NCI-H510A treated with DMSO at 0.1 percent for 48 hours (cell line): ENCODE results near the gene IFNG-AS1.
A peak's percentile ranks its signal among the peaks of the same experiment; 100 is the strongest.

ENCODE experiments used
- DNase-seq: peaks from one replicate; lab custom pipeline; 2025; lab: John Stamatoyannopoulos, UW

IFNG-AS1 gene

GRCh38 chr12:67994046-67994445 is 4.8 kb downstream of the IFNG-AS1 start:
- DNase-seq, result no peak

- DNase-seq, result no peak
Observed at GRCh38 chr12:67996347-67996746, 7.1 kb downstream of the IFNG-AS1 start.

DNA sequence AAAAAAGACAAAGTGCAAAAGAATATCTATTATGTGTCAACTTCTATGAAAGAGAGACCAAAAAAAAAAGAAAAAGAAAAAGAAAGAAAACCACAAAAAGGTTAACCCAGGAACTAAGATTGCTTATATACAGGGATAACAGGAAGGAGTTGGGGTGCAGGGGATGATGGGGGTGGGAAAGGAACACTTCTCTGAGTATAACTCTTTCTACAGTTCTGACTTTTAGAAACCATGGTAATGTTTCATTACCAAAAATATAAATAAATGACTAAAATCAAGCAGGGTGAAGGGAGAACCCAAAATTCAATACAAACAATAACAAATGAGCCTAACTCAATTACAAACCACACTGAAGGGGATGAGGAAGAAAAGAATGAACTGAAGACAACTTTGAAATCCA is 9.1 kb downstream of the IFNG-AS1 start:
- no peak for DNase-seq

DNA sequence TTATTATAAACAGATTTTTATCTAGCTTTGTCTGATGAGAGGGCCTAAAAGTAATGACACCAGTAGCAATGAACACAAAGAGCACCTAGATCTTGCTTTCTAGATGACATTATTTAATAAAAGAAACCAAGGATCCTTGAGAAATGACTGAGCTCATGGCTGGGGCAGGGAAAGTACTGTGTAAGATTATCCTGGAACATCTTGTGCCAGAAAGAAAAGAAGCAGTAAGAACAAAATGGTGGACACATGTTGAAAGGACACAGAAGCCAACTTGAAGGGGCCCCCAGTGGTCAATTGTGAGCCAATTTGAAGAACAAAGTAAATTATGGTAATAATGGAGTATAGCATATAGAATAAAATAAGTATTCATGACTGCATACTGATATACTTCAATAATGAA is 10.0 kb downstream of the IFNG-AS1 start:
- no peak for DNase-seq

GRCh38 chr12:68001486-68002466 is 12.5 kb downstream of the IFNG-AS1 start:
- DNase-seq, result peak; percentile 12

- DNase-seq, result no peak
Observed at GRCh38 chr12:68003777-68004176, 14.5 kb downstream of the IFNG-AS1 start.

DNA sequence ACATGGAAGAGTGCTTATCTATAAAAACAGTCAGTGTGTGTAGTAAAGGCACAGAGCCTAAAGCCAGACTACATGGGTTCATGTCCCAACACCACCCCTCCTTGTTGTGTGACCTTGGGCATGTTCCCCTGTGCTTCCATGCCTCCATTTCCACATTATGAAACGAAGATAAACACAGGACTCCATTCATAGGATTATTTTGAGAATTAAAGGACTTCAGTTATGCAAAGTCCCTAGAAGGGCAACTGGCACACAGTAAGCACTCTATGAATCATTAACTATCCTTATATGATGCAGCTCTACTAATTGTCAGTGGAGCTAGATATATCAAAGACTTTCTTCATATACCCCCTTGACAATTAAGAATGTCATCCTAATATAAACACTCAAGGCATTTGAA is 17.8 kb downstream of the IFNG-AS1 start:
- DNase-seq, result no peak

- DNase-seq, result no peak
Observed at GRCh38 chr12:68007466-68007865, 18.2 kb downstream of the IFNG-AS1 start.

DNA sequence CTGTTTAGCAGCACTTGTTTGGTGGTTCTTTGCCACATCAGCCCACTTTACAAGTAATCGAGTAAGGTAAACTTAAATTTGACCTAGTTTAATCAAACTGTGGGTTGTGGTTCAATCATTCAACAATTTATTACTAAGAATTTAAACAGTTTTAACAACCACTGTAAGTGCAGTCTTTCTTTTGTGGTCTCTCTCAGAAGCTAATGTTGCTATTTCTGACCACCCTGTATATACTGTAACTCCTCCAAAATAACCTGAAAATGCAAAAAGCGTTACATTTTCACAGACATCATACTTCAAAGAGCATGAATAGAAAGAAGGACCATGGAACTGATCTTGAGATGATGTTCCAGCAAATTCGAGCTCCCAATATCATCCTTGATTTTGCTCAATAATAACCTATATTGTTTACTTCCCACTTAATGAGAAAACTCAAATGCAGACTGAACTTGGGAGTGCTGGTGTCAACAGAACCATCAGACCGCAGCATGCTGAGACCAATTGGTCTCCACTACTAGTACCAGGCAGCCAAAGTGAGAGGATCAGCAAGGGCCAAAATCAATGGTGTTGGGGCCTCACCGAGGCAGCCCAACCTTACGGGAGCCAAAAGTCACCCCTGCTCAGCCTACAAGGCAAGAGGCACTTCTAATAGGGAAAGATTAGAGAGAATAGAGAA is 22.1 kb downstream of the IFNG-AS1 start:
- DNase-seq, result no peak

- DNase-seq, result no peak
Observed at GRCh38 chr12:68011882-68012207, 22.6 kb downstream of the IFNG-AS1 start.

GRCh38 chr12:68012712-68013111 is 23.5 kb downstream of the IFNG-AS1 start:
- no peak for DNase-seq

GRCh38 chr12:68013181-68013580 is 23.9 kb downstream of the IFNG-AS1 start:
- DNase-seq, result no peak

DNA sequence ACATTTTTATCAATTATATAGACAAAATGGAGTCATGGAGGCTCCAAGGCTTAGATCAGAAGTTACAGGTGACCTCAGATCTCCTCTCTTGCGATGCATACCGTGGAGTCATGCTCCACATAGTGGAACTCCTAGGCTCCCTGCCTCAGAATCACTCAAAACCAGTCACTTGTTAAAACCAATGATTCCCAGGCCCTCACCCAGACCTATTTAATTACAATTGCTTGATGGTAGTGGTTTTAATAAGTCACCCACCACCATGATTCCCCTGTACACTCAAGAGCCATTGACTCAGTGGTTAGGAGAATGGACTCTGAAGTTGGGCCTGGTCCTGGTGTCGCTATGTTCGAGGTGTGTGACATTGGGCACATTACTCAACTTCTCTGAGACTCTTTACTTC is 26.9 kb downstream of the IFNG-AS1 start:
- no peak for DNase-seq

DNA sequence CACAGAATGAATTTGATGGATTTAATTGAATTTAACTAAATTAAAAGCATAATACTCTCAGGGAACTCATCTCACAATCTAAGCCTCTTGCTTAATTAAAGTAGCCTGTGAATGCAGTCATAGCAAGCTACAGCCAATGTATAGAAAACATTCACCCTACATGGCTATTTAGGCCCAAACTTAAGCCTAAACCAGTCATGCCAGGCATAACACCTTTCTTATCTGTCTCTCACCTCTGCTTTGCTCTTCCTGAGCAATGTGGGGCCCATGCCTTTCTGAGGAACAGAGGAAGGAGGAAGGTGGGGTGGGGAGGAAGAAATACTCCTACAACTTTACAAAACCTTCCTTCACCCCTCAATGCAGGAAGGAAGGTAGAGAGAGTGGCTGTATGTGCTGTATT is 29.1 kb downstream of the IFNG-AS1 start:
- DNase-seq, result no peak

- DNase-seq, result no peak
Observed at GRCh38 chr12:68020049-68020448, 30.8 kb downstream of the IFNG-AS1 start.

- no peak for DNase-seq
Observed at GRCh38 chr12:68020699-68021098, 31.5 kb downstream of the IFNG-AS1 start.

GRCh38 chr12:68028647-68029046 is 39.4 kb downstream of the IFNG-AS1 start:
- no peak for DNase-seq

DNA sequence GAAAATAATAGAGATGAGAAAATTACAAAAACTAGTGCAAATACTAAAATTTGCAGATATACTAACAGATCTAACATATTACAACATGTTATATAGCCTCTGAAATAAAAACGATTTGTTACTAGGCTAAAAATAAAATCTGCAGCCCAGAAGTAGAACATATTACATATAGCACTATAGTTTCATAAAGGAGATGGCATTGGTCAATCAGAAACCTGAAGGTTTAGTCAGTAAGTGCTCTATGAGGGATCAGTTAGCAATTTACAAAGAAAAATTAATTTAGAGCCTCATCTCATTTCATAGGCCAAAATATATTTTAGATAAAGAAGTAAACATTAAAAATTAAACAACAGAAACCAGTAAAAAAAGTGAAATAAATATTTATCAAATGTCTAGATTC is 41.0 kb downstream of the IFNG-AS1 start:
- DNase-seq, result no peak

- DNase-seq, result no peak
Observed at GRCh38 chr12:68031174-68031573, 41.9 kb downstream of the IFNG-AS1 start.

DNA sequence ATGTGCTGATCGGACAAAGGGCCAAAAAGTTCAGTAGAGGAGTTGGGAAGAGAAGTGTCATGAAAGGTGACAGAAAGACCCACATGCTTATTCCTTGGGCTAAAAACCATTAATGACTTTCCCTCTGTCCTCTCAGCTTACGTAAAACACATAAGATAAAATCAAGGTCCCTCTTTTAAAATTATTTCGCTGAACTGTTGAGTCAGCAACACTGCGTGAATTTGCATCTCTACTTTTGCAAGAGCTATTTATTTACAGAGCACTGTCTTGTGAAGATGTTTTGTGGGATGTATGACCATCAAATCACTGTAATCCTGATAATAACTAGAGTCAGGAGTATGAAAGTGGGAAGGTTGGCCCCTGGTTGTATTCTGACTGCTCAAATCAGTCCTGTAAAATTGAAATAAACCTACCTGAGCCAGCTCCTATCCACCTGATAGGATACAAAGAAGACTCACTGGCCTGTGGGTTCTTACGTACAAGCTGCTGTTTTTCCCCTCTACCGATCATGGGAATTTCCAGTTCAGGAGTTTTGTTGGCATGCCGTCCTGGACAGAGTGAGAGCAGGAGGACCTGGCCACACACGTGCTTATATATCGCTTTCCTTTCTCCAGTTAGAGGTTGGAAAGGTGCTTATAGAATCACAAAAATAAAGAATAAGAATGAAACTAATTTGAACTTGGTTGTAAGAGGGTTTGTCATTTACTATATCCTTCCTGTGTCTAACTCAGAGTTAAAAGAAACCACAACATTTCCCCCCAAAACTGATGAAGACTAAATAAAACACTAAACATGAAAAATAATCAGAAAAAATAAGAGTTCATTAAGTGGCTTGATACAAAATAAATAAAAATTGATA is 42.9 kb downstream of the IFNG-AS1 start:
- DNase-seq, result no peak

GRCh38 chr12:68034567-68034966 is 45.3 kb downstream of the IFNG-AS1 start:
- DNase-seq, result no peak

- DNase-seq, result no peak
Observed at GRCh38 chr12:68036642-68037041, 47.4 kb downstream of the IFNG-AS1 start.
